SKM-1 treated with dmso at 0.1 percent for 144 hours (cell line): ENCODE measurements around the gene ZNF765.
"Not testable (repeated sequence)": the region's sequence is repeated elsewhere in the genome, so short reads cannot be mapped to it uniquely, and the experiment has no call there.

Experiments
- DNase-seq: peaks from one replicate; lab custom pipeline; 2025; ENCODE audit not compliant: unreplicated experiment; lab: John Stamatoyannopoulos, UW

Gene ZNF765

GRCh38 chr19:53475470-53475869 is 80.5 kb downstream of the ZNF765 start:
- not testable (repeated sequence) for DNase-seq
